ENCODE results near the gene ERBB4.

GRCh38 chr2:212089873-212090272, 448.7 kb downstream of the ERBB4 start:
- no peak for TF ChIP-seq ZNF565 (CRISPR knock-in tag; conservative IDR thresholded peaks at IDR 0.05; ENCODE audit: low read depth)
- TF ChIP-seq, protein P1, sequence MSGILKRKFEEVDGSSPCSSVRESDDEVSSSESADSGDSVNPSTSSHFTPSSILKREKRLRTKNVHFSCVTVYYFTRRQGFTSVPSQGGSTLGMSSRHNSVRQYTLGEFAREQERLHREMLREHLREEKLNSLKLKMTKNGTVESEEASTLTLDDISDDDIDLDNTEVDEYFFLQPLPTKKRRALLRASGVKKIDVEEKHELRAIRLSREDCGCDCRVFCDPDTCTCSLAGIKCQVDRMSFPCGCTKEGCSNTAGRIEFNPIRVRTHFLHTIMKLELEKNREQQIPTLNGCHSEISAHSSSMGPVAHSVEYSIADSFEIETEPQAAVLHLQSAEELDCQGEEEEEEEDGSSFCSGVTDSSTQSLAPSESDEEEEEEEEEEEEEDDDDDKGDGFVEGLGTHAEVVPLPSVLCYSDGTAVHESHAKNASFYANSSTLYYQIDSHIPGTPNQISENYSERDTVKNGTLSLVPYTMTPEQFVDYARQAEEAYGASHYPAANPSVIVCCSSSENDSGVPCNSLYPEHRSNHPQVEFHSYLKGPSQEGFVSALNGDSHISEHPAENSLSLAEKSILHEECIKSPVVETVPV (CRISPR knock-in tag; IDR thresholded peaks at IDR 0.05): no peak
- no peak for TF ChIP-seq TOX (CRISPR knock-in tag; IDR thresholded peaks at IDR 0.05; ENCODE audit: borderline replicate concordance)
- TF ChIP-seq ISL1 (CRISPR knock-in tag; IDR thresholded peaks at IDR 0.05): no peak

Measured in SK-N-SH treated with all-trans-retinoic acid at 6 μM for 48 hours (cell line).